H1 (cell line): ENCODE data around the gene ZBTB18. TPM values are rescaled to one million over a fixed set of nuclear protein-coding genes. Genes with fewer than 3 reads are reported as not detected.

Experiments used
- EGR1 ChIP-seq: IDR thresholded peaks from 2 replicates; pipeline ENCODE4 v1.6.1; 2011; ENCODE audit warnings: low read depth, low read length, borderline replicate concordance
- HDAC6 ChIP-seq: IDR thresholded peaks from one replicate; pipeline ENCODE4 v1.7.1; 2012; ENCODE audit warnings: low read depth, mild to moderate bottlenecking, inconsistent platforms, low read length, moderate library complexity
- KDM1A ChIP-seq: fragments of 200-600, 300-600 bp; sonication (generic); IDR thresholded peaks from 2 replicates; pipeline ENCODE4 v1.7.1; 2016; ENCODE audit warnings: mild to moderate bottlenecking, low read length, borderline replicate concordance
- KDM4A ChIP-seq: IDR thresholded peaks from one replicate; pipeline ENCODE4 v1.7.1; 2012; ENCODE audit warnings: low read depth, mild to moderate bottlenecking, moderate library complexity, low read length, inconsistent platforms; ENCODE audit not compliant: severe bottlenecking
- RBBP5 ChIP-seq: IDR thresholded peaks from 2 replicates; pipeline ENCODE4 v1.7.1; 2012; ENCODE audit warnings: low read depth, mild to moderate bottlenecking, inconsistent platforms, low read length, moderate library complexity, borderline replicate concordance
- SP1 ChIP-seq: IDR thresholded peaks from 2 replicates; pipeline ENCODE4 v1.6.1; 2011; ENCODE audit warnings: low read depth, low read length
- TBP ChIP-seq: IDR thresholded peaks from 2 replicates; pipeline ENCODE4 v1.6.1; 2011; ENCODE audit warnings: low read depth, low read length, improper control_type of control experiment
- YY1 ChIP-seq: IDR thresholded peaks from 2 replicates; pipeline ENCODE4 v1.6.1; 2011; ENCODE audit warnings: low read depth, mild to moderate bottlenecking, low read length
- ZNF274 ChIP-seq: IDR thresholded peaks from 2 replicates; pipeline ENCODE4 v1.7.0; 2012; ENCODE audit warnings: low read length, borderline replicate concordance; ENCODE audit errors: extremely low read depth
- polyA plus RNA-seq, 7 experiments: library from polyadenylated mRNA; depleted of rRNA in 3 of 7; stranded (reverse) in 5 of 7; unstranded in 2 of 7; fragments of >200 nt in 5 of 7; fragments of 200-250 nt in 2 of 7; gene quantifications; 1 replicate in 5 of 7; 2 replicates in 1 of 7; 4 replicates in 1 of 7; pipeline versions ENCODE4 v1.2.1 to v1.2.3, GENCODE V29; 2011 to 2013; ENCODE audit warnings: missing spikeins in 2 of 7, mixed read lengths in 2 of 7
- total RNA-seq: library from RNA; stranded (reverse); fragmentation: NEBNext Ultra II Directional; extraction: Animal tissue kit (Norgen Biotek cat#: 25700); gene quantifications from 2 replicates; pipeline ENCODE4 v1.2.1, GENCODE V29; 2021
- TF ChIP-seq, protein P1 (sequence below): IDR thresholded peaks from 2 replicates; pipeline ENCODE4 v1.6.1; 2011; ENCODE audit warnings: low read length, improper control_type of control experiment
- TF ChIP-seq, protein P2 (sequence below): IDR thresholded peaks from 2 replicates; pipeline ENCODE4 v1.6.1; 2012; ENCODE audit warnings: inconsistent platforms

ZBTB18 gene
- total and polyA plus RNA-seq, 2 of the 8 experiments (the other 6 are each of a cell fraction or from before 2014, with no cell fraction given): 8.5 to 14.4 TPM

DNA sequence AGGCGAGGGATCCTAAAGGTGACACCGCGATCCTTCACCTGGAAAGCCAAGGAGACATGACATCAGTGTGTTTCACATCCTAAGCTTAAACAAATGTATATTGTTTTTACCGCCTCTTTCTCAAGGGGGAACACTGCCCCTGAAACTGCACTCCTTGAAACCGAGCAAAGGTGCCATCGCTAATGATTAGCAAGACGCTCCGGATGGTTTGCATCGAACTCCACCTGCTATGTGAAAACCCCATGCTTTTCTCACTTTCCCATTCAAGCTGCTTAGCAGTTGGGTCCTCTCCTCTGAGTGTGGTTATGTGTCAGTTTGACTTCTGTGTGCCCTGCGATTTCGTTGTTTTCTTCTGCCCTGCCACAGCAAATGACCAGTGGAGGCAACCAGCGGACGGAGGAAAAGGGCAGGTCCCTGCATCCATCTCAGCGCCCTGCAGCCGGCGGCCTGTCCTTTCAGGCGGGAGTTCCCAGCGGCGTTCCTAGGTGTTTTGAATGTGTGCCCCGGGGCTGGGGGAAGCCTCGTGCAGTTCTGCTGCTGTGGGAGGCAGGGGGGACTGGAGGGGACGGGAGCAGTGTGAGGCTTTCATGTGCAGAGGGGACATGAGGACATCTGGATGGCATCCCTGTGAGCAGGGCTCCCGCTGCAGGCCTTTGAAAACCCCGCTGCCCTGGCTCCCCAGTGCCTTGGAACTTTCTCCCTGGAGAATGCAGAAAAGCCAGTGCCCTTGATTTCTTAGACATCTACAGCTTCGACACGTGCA lies 16.1 kb downstream of the ZBTB18 start (continued):
- TF ChIP-seq HDAC6 (no peak), KDM4A (no peak), EGR1 (no peak), KDM1A (no peak), YY1 (no peak), ZNF274 (no peak), SP1 (no peak), RBBP5 (no peak), TBP (no peak)
- TF ChIP-seq, protein P1, sequence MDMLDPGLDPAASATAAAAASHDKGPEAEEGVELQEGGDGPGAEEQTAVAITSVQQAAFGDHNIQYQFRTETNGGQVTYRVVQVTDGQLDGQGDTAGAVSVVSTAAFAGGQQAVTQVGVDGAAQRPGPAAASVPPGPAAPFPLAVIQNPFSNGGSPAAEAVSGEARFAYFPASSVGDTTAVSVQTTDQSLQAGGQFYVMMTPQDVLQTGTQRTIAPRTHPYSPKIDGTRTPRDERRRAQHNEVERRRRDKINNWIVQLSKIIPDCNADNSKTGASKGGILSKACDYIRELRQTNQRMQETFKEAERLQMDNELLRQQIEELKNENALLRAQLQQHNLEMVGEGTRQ: no peak
- TF ChIP-seq, protein P2, sequence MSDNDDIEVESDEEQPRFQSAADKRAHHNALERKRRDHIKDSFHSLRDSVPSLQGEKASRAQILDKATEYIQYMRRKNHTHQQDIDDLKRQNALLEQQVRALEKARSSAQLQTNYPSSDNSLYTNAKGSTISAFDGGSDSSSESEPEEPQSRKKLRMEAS: peak; percentile 40
